Breast epithelium (tissue), 4 donors: ENCODE data around the gene RFTN1. TPM values are rescaled to one million over a fixed set of nuclear protein-coding genes. Genes with fewer than 3 reads are reported as not detected.

ENCODE experiments used
- DNase-seq, 2 donors: peaks; one replicate each; pipeline ENCODE4 v3.0.0-alpha.2; 2019; ENCODE audit warnings: low spot score in 2 of 2
- H3K27ac ChIP-seq, 2 donors: fragments of 200-600 bp; sonication (generic) in 1 of 2; one replicate each; pipeline ENCODE4 v1.5.1; 2016 to 2019; ENCODE audit warnings: mild to moderate bottlenecking in 1 of 2
- H3K27me3 ChIP-seq, 2 donors: fragments of 200-600 bp; sonication (generic) in 1 of 2; one replicate each; pipeline versions ENCODE4 v1.5.1 to v1.6.0; 2017 to 2019; ENCODE audit warnings: control low read depth in 1 of 2, mild to moderate bottlenecking in 1 of 2
- H3K36me3 ChIP-seq: fragments of 200-600 bp; one replicate; pipeline ENCODE4 v1.5.1; 2019
- H3K4me1 ChIP-seq, 2 donors: fragments of 200-600 bp; sonication (generic); one replicate each; pipeline ENCODE4 v1.5.1; 2016 to 2019; ENCODE audit warnings: control low read depth in 1 of 2
- H3K4me3 ChIP-seq, 3 donors: fragments of 200-600 bp; sonication (generic); 1 replicate in 2 of 3; 2 replicates in 1 of 3; pipeline ENCODE4 v1.5.1; 2016 to 2019; ENCODE audit warnings: mild to moderate bottlenecking in 3 of 3, moderate library complexity in 2 of 3
- H3K9me3 ChIP-seq, 2 donors: fragments of 200-600 bp; sonication (generic) in 1 of 2; one replicate each; pipeline ENCODE4 v1.5.1; 2016 to 2019; ENCODE audit warnings: control low read depth in 1 of 2
- POLR2A ChIP-seq: fragments of 450-650 bp; IDR thresholded peaks from one replicate; pipeline ENCODE4 v1.6.1; 2016; ENCODE audit warnings: antibody characterized with exemption, mild to moderate bottlenecking, moderate library complexity
- POLR2AphosphoS5 ChIP-seq, 3 donors: sonication (generic); formaldehyde crosslinking; IDR thresholded peaks; one replicate each; pipeline ENCODE4 v1.6.1; 2017; ENCODE audit warnings: antibody characterized with exemption in 3 of 3
- intact Hi-C: fragments of 100-400 bp; cut with DNase I; formaldehyde crosslinking; loops from one replicate; pipeline ENCODE4 v1.15.1; 2023; ENCODE audit warnings: low total_unique reads
- total RNA-seq, 3 donors: library from RNA; depleted of rRNA; stranded (reverse); fragments of >200 nt; gene quantifications; one replicate each; pipeline ENCODE4 v1.1.0, GENCODE V29; 2016
- TF ChIP-seq, protein P1 (sequence below), 3 donors: fragments of 450-650 bp; IDR thresholded peaks; one replicate each; pipeline ENCODE4 v1.5.1; 2016 to 2017; ENCODE audit warnings: antibody characterized with exemption in 3 of 3, mild to moderate bottlenecking in 3 of 3, moderate library complexity in 3 of 3

The RFTN1 gene
- total RNA-seq, 3 donors from 2014 or later: 13.9 to 108 (median 29.5) TPM

DNA sequence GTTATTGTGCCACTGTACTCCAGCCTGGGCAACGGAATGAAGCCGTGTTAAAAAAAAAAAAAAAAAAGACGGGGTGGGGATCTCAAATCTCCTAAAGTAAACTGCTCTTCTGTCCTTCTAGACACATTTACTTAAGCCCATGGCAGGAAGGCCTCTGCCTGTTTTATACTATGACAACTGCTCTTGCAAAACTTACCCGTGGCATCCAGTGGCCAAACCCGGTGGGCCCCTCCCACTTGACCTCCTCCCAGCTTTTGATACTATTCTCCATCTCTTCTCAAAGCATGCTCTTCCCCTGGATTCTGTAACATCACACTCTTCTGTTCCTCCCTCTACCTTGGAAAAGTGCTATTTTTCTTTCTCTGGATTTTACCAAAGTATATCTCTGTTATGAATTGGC lies 112.2 kb downstream of the RFTN1 start:
- H3K36me3 ChIP-seq: no peaks in the 10 kb centered on the region
- no peak overlapping the region for H3K27ac ChIP-seq
- H3K9me3 ChIP-seq: no peaks in the 10 kb centered on the region
- no peaks in the 10 kb centered on the region for H3K27me3 ChIP-seq
- H3K4me1 ChIP-seq: no peaks in the 10 kb centered on the region
- no peak for DNase-seq
- intact Hi-C loops: no loop called here
- TF ChIP-seq, protein P1, sequence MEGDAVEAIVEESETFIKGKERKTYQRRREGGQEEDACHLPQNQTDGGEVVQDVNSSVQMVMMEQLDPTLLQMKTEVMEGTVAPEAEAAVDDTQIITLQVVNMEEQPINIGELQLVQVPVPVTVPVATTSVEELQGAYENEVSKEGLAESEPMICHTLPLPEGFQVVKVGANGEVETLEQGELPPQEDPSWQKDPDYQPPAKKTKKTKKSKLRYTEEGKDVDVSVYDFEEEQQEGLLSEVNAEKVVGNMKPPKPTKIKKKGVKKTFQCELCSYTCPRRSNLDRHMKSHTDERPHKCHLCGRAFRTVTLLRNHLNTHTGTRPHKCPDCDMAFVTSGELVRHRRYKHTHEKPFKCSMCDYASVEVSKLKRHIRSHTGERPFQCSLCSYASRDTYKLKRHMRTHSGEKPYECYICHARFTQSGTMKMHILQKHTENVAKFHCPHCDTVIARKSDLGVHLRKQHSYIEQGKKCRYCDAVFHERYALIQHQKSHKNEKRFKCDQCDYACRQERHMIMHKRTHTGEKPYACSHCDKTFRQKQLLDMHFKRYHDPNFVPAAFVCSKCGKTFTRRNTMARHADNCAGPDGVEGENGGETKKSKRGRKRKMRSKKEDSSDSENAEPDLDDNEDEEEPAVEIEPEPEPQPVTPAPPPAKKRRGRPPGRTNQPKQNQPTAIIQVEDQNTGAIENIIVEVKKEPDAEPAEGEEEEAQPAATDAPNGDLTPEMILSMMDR (IDR thresholded peaks at IDR 0.05): no peak
- TF ChIP-seq POLR2AphosphoS5 (IDR thresholded peaks at IDR 0.05): no peak
- no peak for TF ChIP-seq POLR2A
- no peak overlapping the region for H3K4me3 ChIP-seq

DNA sequence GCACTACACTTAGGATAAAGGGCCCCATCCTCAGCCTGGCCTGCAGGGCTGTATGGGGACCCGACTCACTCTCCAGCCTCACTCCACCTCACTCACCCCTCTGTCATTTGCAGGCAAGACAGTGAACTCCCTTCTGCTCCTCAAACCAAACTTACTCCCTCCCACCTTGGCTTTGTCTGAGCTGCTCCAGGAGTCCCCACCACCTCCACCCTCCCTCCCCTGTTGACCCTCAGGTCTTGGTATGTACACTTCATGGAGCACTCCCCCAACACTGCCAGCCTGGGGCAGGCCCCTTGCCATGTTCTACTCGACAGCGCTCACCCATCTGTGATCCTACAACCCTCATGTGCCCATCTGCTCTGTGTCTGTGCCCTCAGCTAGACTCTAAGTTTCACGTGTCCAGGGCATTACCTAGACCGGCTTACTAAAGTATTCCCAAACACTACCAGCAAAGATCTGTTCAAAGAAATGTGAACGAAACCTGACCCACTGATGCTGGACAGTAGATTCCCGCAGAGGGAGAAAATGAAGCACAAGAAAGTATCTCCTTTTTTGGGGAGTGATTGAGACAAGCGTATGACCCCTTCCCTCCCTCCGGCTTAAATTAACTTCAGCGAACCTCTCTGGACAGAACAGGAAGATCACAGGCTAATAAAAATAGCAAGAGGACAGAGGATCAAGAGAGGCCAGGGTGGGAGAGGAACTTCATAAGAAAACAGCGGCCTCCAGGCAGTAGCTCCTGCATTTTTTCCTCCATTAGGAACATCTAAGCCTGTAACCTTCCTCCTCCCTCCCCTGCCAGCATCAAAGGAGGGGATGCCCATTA lies 113.2 kb downstream of the RFTN1 start:
- Histone ChIP-seq H3K9me3 (no peaks in the 10 kb centered on the region), H3K27me3 (no peaks in the 10 kb centered on the region), H3K4me3 (no peak overlapping the region), H3K4me1 (no peaks in the 10 kb centered on the region), H3K36me3 (no peaks in the 10 kb centered on the region), H3K27ac (peak overlapping the region in 1 of 2 donors; percentile 32)
- intact Hi-C loops: no loop called here
- TF ChIP-seq, protein P1 (IDR thresholded peaks at IDR 0.05): no peak
- TF ChIP-seq POLR2A (no peak), POLR2AphosphoS5 (IDR thresholded peaks at IDR 0.05) (no peak)
- no peak for DNase-seq

DNA sequence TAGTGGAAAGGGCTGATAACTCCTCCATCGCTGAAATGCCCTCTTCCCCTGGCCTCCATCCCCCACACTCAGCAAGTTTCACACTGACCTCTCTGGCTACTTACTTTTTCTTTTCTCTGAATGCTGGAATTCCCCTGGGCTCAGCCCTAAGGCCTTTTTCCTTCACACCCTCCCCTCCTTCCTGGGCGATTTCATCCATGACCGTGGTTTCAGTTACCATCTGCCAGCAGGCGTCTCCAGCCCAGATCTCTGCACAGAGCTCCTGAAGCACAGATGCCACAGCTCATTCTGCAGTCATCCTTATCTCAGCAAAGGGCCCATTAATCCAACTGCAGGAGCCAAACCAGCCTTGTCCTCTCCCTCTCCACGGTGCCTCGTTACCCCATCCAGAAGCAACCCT lies 114.0 kb downstream of the RFTN1 start:
- Histone ChIP-seq H3K27me3 (no peaks in the 10 kb centered on the region), H3K36me3 (no peaks in the 10 kb centered on the region), H3K4me3 (no peak overlapping the region), H3K4me1 (no peaks in the 10 kb centered on the region), H3K9me3 (no peaks in the 10 kb centered on the region), H3K27ac (peak overlapping the region in 1 of 2 donors; percentile 32)
- intact Hi-C loops: no loop called here
- TF ChIP-seq POLR2A (no peak), POLR2AphosphoS5 (IDR thresholded peaks at IDR 0.05) (no peak)
- TF ChIP-seq, protein P1 (IDR thresholded peaks at IDR 0.05): no peak
- no peak for DNase-seq

DNA sequence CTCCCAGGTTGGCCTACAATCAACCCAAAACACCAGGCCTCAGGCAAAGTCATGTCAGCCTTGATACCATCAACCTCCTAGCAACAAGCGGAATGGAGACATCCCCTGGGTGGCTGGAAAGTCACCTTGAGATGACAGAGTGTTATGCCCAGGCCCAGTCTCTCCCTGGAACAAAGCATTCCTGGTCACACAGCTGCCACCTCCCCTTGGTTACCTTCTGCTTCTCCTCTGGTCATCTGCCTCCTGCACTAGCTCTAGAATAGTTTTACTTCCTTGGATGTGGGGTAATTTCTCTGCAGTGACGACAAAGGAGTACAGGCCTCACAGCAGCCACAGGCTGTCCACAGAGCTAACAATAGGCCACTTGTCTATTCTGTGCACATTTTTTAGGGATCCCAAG lies 114.9 kb downstream of the RFTN1 start:
- no peaks in the 10 kb centered on the region for H3K4me1 ChIP-seq
- TF ChIP-seq POLR2AphosphoS5 (IDR thresholded peaks at IDR 0.05) (no peak), POLR2A (no peak)
- TF ChIP-seq, protein P1 (IDR thresholded peaks at IDR 0.05): no peak
- no peak for DNase-seq
- no peak overlapping the region for H3K4me3 ChIP-seq
- no peaks in the 10 kb centered on the region for H3K36me3 ChIP-seq
- H3K9me3 ChIP-seq: no peaks in the 10 kb centered on the region
- H3K27ac ChIP-seq: peak overlapping the region in 1 of 2 donors; percentile 40
- no peaks in the 10 kb centered on the region for H3K27me3 ChIP-seq
- intact Hi-C loops: no loop called here

DNA sequence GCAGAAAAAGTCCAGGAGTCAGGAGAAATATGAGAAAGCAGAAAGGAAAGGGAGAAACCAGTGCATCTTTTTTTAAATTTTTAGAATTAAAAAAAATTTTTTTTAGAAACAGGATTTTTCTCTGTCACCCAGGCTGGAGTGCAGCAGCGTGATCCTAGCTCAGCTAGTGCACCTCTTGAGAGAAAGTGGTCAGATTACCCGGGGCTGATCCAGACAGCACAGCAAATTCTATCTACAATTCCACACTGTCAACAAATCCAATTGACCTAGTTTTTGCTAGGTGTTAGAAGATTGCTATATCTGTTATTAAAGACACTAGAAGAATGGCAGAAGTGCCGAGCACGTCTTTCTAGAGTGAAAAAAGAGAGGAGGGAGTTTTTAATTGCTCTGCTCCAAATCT lies 117.3 kb downstream of the RFTN1 start:
- no peaks in the 10 kb centered on the region for H3K9me3 ChIP-seq
- H3K27me3 ChIP-seq: no peaks in the 10 kb centered on the region
- TF ChIP-seq POLR2AphosphoS5 (IDR thresholded peaks at IDR 0.05) (no peak), POLR2A (no peak)
- TF ChIP-seq, protein P1 (IDR thresholded peaks at IDR 0.05): no peak
- no peaks in the 10 kb centered on the region for H3K36me3 ChIP-seq
- intact Hi-C loops: no loop called here
- DNase-seq: no peak
- no peaks in the 10 kb centered on the region for H3K4me1 ChIP-seq
- no peak overlapping the region for H3K4me3 ChIP-seq
- no peak overlapping the region for H3K27ac ChIP-seq
